ENCODE results near the gene RTN4RL1.

Gene RTN4RL1

DNA sequence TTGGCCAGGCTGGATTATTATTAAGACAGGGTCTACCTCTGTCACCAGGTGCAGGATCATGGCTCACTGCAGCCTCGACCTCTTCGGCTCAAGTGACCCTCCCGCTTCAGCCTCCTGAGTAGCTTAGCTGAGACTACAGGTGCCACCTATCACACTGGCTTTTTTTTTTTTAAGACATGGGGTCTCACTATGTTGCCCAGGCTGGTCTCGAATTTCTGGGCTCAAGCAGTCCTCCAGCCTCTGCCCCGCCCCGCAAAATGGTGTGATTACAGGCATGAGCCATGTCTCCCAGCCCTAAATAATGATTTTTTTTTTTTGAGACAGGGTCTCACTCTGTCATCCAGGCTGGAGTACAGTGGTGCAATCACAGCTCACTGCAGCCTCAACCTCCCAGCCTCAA lies 22.5 kb upstream of the RTN4RL1 start:
- DNase-seq (ENCODE audit: low read depth, low spot score): no peak

DNA sequence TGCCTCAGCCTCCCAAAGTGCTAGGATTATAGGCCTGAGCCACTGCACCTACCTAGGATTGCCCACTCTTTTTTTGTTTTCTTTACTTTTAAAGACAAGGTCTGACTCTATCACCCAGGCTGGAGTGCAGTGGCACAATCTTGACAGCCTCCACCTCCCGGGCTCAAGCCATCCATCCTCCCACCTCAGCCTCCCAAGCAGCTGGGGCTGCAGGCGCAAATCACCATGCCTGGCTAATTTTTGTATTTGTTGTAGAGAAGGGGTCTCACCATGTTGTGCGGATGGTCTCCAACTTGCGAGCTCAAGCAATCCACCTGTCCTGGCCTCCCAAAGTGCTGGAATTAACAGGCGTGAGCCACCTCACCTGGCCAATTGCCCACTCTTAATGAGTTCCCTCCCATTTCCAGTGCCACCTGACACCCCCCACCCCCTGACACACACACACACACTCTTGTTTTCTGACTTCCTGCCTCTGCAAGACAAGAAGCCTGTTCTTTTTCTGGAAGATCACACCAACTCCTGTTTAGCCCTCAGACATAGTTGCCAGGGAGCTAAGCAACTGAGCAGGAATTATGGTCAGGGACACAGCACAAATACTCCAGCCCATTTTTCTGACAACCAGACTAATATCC lies 19.2 kb upstream of the RTN4RL1 start:
- no peak for DNase-seq (ENCODE audit: low read depth, low spot score)

DNA sequence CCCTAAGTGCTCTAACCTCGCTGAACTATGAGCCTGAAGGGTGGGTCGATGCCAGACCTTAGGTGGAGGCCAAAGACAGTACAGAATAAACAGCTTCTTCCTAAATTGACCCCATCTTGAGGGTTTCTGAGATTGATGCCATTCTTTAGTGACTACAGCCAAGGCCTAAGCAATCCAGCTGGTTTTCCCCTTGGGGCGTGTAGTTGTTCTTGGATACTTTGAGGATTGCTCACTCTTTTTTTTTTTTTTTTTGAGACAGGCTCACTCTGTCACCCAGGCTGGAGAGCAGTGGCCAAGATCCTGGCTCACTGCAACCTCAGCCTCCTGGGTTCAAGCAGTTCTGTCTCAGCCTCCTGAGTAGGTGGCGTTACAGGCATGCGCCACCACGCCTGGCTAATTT lies 18.7 kb upstream of the RTN4RL1 start:
- DNase-seq (ENCODE audit: low read depth, low spot score): no peak

DNA sequence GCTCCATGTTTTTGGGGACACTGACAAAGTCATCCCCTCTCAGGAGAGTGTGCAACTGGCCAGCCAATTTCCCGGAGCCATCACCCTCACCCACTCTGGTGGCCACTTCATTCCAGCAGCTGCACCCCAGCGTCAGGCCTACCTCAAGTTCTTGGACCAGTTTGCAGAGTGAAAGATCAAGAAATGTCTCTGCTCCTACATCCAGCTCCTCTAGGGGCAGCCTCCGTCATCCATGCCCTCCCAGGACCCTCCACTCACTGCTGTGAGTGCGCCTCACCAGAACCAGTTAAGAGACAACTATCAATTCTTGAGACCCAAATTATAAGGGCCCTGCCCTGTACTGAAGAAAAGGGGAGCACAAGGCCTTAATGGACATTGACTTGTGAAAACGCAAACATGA lies 17.8 kb upstream of the RTN4RL1 start:
- DNase-seq (ENCODE audit: low read depth, low spot score): no peak

DNA sequence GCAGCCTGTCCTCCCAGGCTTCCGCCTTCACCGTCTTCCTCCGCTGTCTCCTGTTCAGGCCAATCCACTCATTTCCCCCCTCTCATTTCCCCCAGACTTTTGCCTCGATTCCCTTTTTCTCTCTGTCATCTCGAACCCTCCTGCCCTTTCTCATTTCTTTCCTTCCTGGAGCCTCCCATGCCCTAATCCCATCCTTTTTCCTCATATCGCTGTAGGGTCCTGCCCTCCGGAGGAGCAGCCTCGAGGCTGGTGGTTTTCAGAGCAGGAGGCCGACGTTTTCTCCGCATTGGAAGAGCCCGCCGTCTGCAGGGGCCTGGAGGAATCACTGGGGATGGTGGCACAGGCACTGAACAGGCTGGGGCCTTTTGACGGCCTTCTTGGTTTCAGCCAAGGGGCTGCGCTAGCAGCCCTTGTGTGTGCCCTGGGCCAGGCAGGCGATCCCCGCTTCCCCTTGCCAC lies 17.3 kb upstream of the RTN4RL1 start:
- no peak for DNase-seq (ENCODE audit: low read depth, low spot score)

DNA sequence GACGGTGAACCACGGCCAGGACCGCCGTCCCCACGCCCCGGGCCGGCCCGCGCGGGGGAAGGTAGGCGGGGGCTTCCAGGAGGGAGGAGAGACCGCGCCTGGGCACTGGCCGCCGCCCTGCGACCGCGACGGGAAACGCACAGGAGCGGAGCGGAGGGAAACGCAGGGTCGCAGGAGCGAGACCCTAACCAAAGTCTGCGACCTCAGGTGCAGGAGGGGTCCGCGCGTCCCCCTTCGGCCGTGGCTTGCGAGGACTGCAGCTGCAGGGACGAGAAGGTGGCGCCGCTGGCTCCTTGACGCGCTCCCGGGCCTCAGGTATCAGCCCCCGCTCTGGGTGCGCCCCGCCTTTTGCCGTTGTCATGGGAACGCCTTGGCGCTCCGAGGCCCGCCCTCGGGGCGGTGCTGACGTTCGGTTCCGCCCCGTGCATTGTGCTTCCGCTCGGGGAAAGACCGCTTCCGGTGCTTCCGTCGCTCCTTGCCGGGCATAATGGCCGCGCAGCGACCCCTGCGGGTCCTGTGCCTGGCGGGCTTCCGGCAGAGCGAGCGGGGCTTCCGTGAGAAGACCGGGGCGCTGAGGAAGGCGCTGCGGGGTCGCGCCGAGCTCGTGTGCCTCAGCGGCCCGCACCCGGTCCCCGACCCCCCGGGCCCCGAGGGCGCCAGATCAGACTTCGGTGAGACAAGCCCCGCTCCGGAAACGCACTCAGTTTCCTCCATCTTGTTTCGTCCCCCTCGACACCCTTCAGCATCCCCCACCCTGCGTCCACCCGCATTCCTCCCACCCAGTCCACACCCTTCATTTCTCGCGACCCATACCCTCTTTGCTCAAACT lies 16.6 kb upstream of the RTN4RL1 start, which contains the start of gene OVCA2:
Gene OVCA2, plus strand, starts transcription at position 462 of the 829 bp plus-strand sequence. Its CDS starts 26 bp downstream, at position 488.
- peak; percentile 95 for DNase-seq (ENCODE audit: low read depth, low spot score)

DNA sequence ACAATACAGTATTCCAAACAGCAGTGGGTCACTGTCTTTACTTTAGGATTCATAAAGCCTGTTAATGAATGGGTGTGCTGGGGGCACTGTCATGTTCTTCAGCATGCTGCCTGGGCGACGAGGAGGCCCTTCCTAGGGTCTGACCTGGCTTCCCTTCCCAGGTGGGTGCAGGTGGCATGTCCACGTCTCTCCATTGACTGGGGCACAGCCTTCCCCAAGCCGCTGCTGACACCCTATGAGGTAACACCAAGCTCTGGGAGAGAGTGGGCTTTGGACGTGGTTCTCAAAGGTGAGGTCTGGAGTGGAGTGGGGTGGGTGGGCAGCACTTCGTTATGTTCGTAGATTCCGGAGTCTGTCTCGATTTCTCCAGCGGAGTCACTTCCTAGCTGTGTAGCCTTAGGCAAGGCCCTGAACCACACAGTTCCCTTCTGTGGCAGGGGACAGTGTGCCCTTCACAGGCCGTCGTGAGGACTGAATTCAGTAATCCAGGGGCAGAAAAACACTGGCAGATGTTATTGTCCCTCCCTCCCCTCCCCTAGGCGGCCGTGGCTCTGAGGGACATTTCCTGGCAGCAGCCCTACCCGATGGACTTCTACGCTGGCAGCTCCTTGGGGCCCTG lies 15.9 kb upstream of the RTN4RL1 start:
- no peak for DNase-seq (ENCODE audit: low read depth, low spot score)

DNA sequence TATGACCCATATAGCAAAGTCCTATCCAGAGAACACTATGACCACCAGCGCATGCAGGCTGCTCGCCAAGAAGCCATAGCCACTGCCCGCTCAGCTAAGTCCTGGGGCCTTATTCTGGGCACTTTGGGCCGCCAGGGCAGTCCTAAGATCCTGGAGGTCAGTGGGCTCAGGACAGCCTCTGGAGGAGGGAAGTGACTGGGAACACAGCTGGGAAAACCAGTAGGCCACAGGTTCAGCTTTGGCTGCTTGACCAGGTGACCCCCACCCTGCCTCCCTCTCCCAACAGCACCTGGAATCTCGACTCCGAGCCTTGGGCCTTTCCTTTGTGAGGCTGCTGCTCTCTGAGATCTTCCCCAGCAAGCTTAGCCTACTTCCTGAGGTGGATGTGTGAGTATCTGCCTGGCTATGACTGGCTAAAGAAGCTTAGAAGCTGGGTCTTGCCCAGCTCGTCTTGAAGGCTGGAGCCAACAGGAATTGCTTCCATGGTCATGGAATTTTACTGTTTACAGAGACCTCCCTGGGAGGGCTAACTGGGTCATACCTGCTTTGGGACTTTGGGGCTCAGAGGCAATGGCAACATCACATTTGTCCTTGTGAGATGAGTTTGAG lies 15.2 kb upstream of the RTN4RL1 start:
- no peak for DNase-seq (ENCODE audit: low read depth, low spot score)

DNA sequence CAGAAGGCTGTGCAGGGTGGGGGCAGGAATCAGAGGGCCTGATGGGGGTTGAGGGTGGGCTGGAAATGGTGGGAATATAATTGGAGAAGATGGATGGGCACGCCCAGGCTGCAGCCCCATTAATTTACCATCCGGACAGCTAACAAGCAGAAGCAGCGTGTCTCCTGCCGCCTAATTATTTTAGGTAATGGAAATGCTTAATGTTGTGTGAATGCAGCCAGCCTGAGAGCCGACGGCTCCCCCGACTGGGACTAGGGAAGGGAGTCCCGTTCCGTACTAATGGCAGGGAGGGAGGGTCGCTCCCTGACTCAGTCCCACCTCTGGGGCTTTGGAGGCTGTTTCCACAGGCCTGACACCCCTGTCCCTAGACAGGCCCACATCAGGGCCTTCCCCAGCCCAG lies 12.0 kb upstream of the RTN4RL1 start:
- no peak for DNase-seq (ENCODE audit: low read depth, low spot score)

DNA sequence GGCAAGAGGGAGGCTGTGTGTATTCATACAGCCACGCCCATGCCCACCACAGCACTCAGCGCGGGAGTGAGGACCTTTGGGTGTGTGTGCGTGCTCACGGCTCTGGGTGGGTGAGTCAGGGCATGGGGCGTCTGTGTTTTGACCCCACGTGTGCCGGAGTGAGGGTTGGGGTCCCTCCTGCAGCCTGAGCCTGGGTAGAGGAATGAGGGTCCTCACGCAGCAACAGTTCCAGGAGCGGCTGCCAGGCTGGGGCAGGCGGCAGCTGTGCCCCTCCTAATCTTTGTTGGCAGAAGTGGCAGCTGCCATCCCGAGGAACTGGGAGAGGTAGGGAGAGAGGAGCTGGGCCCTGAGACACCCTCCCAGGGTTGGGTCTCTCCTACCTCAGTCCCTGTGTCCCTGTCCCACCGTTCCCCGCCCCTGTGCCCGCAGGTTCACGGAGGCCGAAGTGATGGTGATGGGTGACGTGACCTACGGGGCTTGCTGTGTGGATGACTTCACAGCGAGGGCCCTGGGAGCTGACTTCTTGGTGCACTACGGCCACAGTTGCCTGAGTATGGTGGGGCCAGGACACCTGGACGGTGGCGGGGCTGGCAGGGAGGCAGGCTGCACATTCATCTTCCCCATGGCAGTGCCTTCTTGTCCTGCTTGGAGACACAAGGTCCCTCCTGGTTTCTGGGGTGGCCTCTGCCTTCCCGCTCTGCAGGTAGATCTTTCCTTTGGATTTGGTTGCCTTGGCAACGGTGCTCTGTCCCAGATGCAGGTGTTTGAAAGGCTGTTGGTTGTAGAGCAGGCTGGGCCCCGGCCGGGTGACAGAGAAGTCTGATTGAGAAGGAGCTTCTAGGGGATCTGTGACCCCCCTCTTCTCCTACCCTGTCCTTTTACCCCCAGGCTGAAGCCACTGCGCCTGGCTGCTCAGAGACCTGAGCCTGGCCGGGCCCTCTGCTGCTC lies 10.7 kb upstream of the RTN4RL1 start:
- DNase-seq (ENCODE audit: low read depth, low spot score): no peak

DNA sequence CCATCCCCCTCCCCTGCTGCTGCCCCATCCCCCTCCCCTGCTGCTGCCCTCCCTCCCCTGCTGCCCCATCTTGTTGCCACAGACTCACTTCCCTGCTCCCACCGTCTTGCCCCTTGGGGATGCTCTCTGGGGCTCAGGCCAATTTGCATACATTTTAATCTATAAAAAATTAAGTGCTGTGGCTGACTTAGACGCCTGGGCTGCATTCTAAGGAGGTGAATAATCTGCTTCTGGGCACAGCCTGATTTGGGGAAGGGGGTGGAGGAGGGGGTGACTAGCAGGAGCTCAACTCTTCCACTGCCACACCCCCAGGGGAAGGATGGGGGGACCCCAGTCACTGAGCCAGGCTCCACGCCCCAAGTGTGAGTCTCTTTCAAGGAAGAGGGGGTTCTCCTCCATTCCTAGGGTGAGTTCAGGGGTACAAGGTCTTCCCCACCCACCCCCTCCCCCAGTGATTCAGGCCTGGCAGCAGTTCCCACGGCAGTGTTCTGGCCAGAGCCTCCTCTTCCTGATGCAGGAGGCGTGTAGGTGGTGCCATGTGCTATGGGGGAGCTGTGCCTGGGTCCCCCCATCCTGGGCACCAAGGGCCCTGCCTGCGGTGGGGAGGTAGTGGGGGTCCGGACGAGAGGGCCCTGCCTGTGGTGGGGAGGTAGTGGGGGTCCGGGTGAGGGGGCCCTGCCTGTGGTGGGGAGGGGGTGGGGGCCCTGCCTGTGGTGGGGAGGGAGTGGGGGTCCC lies 9.8 kb upstream of the RTN4RL1 start:
- no peak for DNase-seq (ENCODE audit: low read depth, low spot score)

DNA sequence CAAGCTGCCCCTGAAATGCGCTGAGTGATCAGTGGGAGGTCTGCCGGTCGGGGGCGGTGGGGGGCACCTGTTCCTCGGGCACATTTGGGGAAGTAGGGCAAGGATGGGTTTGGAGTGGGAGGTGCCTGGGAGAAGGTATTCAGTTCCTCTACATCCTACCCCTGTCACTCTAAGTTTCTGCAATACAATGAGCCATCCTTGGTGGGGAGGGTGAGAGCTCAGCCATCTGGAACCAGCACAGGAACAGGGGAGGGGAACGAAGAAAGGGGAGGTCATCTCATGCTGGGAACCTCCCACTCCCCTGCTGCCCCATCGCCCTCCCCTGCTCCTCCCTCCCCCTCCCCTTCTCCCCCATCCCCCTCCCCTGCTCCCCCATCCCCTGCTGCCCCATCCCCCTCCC lies 9.0 kb upstream of the RTN4RL1 start:
- DNase-seq (ENCODE audit: low read depth, low spot score): no peak

DNA sequence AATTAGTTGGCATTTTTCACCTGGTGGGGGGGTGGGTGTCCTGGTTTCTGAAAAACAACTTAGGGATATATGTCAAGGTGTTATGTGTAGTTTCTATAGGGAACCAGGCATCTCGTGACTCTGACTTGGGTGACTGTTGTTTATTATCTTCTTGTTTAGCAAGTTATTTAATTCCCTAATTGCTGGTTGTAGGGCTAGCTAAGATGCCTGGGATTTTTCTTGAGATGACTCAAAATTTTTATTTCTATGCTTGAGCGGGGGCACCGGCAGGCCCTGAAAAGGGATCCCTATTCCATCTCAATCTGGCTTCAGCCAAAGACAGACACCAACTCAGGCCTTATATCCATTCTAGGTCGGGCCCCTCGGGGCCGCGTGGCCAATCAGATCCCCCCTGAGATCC lies 8.0 kb upstream of the RTN4RL1 start:
- no peak for DNase-seq (ENCODE audit: low read depth, low spot score)

DNA sequence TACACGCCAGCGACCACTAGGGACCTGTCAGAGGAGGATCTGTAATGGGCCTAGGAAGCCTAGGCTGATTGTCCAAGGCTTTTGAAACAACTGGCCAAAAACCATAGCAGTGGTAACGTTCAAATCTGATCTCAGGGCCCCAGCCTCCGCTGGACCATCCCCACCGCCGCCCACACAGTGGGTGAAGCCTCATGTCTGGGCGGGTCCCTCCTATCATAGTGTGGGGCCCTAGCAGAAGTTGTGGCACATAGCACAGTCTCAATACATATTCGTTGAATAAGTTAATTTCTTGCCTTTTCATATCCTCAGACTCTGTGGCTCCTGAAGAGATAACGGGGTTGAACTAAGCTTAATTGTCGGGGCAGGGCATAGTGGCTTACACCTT lies 5.6 kb upstream of the RTN4RL1 start:
- no peak for DNase-seq (ENCODE audit: low read depth, low spot score)

DNA sequence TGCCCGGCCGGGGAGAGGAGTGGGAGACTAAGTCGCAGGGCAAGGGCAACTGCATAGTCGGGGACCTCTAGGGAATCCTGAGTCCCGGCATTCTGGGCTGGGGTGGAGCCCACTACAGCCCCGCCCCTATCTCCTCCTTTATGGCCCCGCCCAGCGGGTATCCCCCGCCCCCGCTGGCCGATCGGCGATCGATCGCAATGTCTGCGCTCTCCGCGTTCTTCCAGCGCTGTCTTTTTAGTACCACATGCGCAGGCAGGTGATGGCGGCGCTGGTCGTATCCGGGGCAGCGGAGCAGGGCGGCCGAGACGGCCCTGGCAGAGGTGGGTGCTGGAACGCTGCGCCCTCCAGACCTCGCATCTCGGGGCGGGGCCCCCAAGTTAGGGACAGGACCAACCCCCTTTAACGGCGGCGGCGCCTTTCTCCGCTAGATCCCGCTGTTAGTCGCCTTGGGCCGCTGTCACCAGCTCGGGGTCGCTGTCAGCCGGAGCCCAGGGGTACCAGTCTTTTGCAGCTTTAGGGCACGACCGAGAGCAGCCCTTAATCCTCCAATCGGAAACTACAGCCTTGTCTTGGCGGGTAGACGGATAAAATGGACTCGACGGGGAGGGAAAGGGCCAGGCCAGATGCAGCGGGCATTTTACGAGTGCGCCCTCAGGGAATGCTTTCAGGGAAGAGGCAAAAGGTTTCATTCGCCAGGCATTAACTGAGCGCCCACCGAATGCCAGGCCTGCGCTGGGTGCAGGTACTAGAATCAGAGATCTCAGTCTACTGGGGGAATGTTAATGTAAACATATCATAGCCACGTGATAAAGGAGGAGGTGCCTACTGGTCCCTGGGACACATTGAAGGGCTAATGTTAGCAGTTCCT lies 5.0 kb upstream of the RTN4RL1 start, which contains the start of gene DPH1:
Gene DPH1, plus strand, starts transcription at position 243 of the 868 bp plus-strand sequence. Its CDS starts 17 bp downstream, at position 260.
- peak; percentile 74 for DNase-seq (ENCODE audit: low read depth, low spot score)

DNA sequence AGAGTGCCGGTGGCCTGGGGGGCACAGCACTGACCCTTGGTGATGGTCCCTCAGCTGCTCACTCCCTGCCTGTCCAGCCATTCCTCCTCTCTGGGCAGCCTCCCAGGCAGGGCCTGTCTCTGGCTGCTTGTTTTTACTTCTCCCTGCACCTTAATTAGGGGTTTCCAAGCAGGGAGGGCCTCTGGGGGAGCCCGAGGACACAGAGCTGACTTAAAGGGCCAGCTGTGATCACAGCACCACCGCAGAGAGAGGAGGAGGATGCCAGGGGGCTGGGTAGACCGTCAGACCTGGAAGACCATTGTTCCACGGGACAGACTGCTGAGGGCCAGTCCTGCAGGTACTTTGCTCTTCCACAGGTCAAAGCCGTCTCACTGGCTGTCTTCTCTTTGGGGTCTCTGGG lies 3.6 kb upstream of the RTN4RL1 start:
- no peak for DNase-seq (ENCODE audit: low read depth, low spot score)

DNA sequence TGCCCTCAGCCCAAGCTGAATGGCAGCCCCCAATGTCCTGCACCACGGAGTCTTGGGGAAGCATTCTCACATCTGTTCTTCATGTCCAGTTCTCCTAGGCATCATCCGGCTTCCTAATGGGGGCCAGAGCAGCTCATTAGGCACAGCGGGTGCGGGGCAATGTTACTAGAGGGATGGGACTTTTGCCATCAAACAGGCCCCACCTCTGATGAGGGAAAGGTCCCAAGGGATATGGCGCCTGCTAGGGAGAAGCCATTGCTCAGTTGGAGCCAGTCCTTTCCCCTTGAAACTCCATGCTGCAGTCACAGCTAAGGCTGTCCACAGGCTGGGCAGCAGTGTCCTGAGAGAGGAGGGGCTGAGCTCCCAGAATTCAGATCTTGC lies 3.1 kb upstream of the RTN4RL1 start:
- DNase-seq (ENCODE audit: low read depth, low spot score): no peak

DNA sequence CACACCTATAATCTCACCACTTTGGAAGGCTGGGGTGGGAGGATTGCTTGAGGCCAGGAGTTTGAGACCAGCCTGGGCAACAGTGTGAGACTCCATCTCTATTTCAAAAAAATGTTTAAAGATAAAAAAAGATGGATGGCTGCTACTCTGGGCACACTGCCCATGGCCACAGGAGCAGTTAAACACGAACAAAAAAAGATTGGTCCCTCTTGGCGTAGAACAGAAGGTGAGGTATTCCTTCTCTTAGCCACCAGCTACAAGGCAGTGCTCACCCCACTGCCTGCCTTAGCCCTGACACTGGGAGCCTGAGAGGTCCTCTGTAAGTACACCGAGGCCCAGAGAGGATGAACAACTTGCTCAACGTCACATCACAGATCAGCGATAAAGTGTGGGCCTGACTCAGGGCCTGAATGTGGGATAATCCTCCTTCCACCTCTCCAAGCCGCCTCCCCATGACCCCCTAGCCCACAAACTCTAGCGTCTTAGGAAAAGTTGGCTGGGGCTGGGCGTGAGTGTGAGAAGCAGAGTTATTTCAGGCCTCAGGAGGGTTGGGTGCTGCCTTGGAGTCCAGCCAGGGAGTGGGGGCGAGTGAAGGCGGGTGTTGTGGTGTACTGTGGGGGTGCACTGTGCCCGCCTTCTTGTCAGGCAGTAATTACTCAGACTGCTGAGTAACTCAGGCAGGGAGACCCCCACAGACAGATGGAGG lies 2.5 kb upstream of the RTN4RL1 start:
- DNase-seq (ENCODE audit: low read depth, low spot score): no peak
